Ectodermal cell (in vitro differentiated cells): ENCODE measurements around the gene NRF1.
A peak's percentile ranks its signal among the peaks of the same experiment; 100 is the strongest.
"Not testable (repeated sequence)": the region's sequence is repeated elsewhere in the genome, so short reads cannot be mapped to it uniquely, and the experiment has no call there.

Experiments used
- H3K27ac ChIP-seq: 2 replicates; pipeline ENCODE4 v1.7.0; 2013; ENCODE audit warnings: mild to moderate bottlenecking, low read depth, low read length; ENCODE audit not compliant: insufficient read depth, poor library complexity, severe bottlenecking
- H3K27me3 ChIP-seq: 2 replicates; pipeline ENCODE4 v1.7.0; 2013; ENCODE audit warnings: mild to moderate bottlenecking, low read length; ENCODE audit not compliant: insufficient read depth, control insufficient read depth, poor library complexity, severe bottlenecking
- H3K36me3 ChIP-seq: one replicate; pipeline ENCODE4 v1.7.0; 2013; ENCODE audit warnings: low read length; ENCODE audit not compliant: control insufficient read depth, insufficient read depth
- H3K4me1 ChIP-seq: one replicate; pipeline ENCODE4 v1.7.0; 2013; ENCODE audit warnings: low read length; ENCODE audit not compliant: control insufficient read depth, insufficient read depth
- H3K4me3 ChIP-seq: 2 replicates; pipeline ENCODE4 v1.7.0; 2013; ENCODE audit warnings: low read depth, low read length, control low read depth; ENCODE audit not compliant: insufficient read depth
- H3K9me3 ChIP-seq: 2 replicates; pipeline ENCODE4 v1.7.0; 2013; ENCODE audit warnings: mild to moderate bottlenecking, low read length, moderate library complexity; ENCODE audit not compliant: control insufficient read depth
- WGBS, 2 experiments: methylation state at CpG; one replicate each; pipeline ENCODE4 v1.1.7; 2013; ENCODE audit warnings: missing lambda C conversion rate in 2 of 2; 5-methylcytosine and 5-hydroxymethylcytosine counted together

NRF1 gene

GRCh38 chr7:129617652-129618051, 6.1 kb downstream of the NRF1 start:
- peaks cover 18% of the 10 kb centered on the region for H3K4me1 ChIP-seq
- H3K27me3 ChIP-seq = no peaks in the 10 kb centered on the region
- H3K36me3 ChIP-seq = no peaks in the 10 kb centered on the region
- H3K9me3 ChIP-seq = no peaks in the 10 kb centered on the region
- no peak overlapping the region for H3K4me3 ChIP-seq
- H3K27ac ChIP-seq = no peak overlapping the region
- WGBS, 2 experiments = 86 to 89% methylated on average over 1 of the region's 1 CpG

DNA sequence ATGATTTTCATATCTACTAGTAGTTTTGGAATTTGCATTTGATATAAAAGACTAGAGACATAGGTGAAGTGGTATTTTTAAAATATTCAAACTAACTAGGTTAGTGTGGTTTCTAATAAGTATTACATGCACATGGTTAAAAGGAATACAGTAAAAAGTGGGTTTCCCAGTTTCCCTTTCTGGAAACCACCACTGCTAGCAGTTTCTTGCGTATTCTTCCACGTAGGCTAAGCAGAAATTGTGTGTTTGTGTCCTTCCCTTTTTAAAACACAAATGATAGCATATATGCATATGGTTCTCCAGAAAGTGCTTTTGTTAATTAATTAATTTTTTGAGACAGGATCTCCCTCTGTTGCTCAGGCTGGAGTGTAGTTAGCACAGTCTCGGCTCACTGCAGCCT, 15.4 kb downstream of the NRF1 start:
- Histone ChIP-seq H3K27ac (no peak overlapping the region), H3K9me3 (no peaks in the 10 kb centered on the region), H3K27me3 (no peaks in the 10 kb centered on the region), H3K4me3 (no peak overlapping the region), H3K36me3 (no peaks in the 10 kb centered on the region), H3K4me1 (peaks cover 2% of the 10 kb centered on the region)
- WGBS, 2 experiments = 94 to 96% methylated on average over 3 of the region's 3 CpGs

DNA sequence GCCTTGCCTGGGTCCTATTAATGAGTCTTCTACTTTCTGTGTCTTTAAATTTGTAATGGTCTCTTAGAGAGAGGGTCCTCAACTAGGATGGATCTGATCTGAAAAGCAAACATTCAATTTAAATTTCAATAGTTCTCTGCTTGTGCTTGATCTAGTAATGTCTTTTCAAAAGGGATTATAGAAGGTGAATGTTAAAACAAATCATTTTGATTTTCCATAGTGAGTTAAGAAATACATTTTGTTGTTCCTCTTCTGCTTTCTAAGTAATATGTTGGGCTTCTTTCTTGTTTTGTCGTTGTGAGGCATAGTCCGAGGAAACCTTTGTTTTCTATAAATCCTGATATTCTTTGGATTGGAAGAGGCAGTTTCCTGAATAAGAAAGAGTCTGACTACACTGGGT, 18.8 kb downstream of the NRF1 start:
- Histone ChIP-seq H3K9me3 (no peaks in the 10 kb centered on the region), H3K4me1 (peaks cover 2% of the 10 kb centered on the region), H3K4me3 (no peak overlapping the region), H3K36me3 (no peaks in the 10 kb centered on the region), H3K27ac (no peak overlapping the region), H3K27me3 (no peaks in the 10 kb centered on the region)
- 27 to 43% methylated on average over 2 of the region's 2 CpGs for WGBS, 2 experiments

GRCh38 chr7:129634361-129635034, 23.0 kb downstream of the NRF1 start:
- no peaks in the 10 kb centered on the region for H3K36me3 ChIP-seq
- H3K9me3 ChIP-seq = no peaks in the 10 kb centered on the region
- 75 to 93% methylated on average over 1 to 2 of the region's 2 CpGs for WGBS, 2 experiments
- H3K27ac ChIP-seq = no peak overlapping the region
- H3K4me1 ChIP-seq = peaks cover 2% of the 10 kb centered on the region
- H3K27me3 ChIP-seq = no peaks in the 10 kb centered on the region
- no peak overlapping the region for H3K4me3 ChIP-seq

- H3K9me3 ChIP-seq = no peaks in the 10 kb centered on the region
- H3K27ac ChIP-seq = no peak overlapping the region
- no peaks in the 10 kb centered on the region for H3K27me3 ChIP-seq
- no peak overlapping the region for H3K4me3 ChIP-seq
- no peaks in the 10 kb centered on the region for H3K36me3 ChIP-seq
- H3K4me1 ChIP-seq = no peaks in the 10 kb centered on the region
- 40 to 45% methylated on average over 6 of the region's 6 CpGs for WGBS, 2 experiments
Measured at GRCh38 chr7:129635300-129636029, 23.9 kb downstream of the NRF1 start.

DNA sequence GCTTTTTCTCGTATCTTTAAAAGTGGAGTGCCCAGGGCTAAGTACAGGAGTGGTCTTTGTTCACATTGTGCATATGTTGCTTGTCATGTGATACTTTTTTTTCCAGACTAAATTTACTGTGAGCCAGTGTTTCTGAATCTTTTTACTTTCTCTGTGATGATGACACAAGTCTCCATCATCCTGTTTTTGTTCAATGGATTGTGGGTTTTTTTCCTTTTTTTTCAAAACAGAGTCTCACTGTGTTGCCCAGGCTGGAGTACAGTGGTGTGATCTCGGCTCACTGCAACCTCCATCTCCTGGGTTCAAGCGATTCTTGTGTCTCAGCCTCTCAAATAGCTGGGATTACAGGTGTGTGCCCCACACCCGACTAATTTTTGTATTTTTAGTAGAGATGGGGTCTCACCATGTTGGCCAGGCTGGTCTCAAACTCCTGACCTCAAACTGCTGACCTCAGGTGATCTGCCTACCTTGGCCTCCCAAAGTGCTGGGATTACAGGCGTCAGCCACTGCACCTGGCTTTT, 24.6 kb downstream of the NRF1 start:
- WGBS, 2 experiments = 84 to 89% methylated on average over 5 of the region's 5 CpGs
- not testable (repeated sequence) for H3K27me3 ChIP-seq, H3K36me3 ChIP-seq, H3K27ac ChIP-seq, H3K4me3 ChIP-seq, H3K4me1 ChIP-seq, H3K9me3 ChIP-seq

- Histone ChIP-seq H3K27ac (no peak overlapping the region), H3K4me1 (no peaks in the 10 kb centered on the region), H3K36me3 (no peaks in the 10 kb centered on the region), H3K9me3 (no peaks in the 10 kb centered on the region), H3K27me3 (no peaks in the 10 kb centered on the region), H3K4me3 (no peak overlapping the region)
- 95 to 97% methylated on average over 4 of the region's 4 CpGs for WGBS, 2 experiments
Measured at GRCh38 chr7:129636641-129637040, 25.1 kb downstream of the NRF1 start.

GRCh38 chr7:129640400-129640799, 28.9 kb downstream of the NRF1 start:
- H3K36me3 ChIP-seq = no peaks in the 10 kb centered on the region
- WGBS, 2 experiments = 97% methylated on average over 1 of the region's 2 CpGs
- peaks cover 15% of the 10 kb centered on the region for H3K4me1 ChIP-seq
- H3K4me3 ChIP-seq = no peak overlapping the region
- no peaks in the 10 kb centered on the region for H3K9me3 ChIP-seq
- H3K27ac ChIP-seq = no peak overlapping the region
- H3K27me3 ChIP-seq = no peaks in the 10 kb centered on the region

GRCh38 chr7:129642871-129643549, 31.5 kb downstream of the NRF1 start:
- 19 to 64% methylated on average over 2 to 4 of the region's 4 CpGs for WGBS, 2 experiments
- H3K4me1 ChIP-seq = peaks cover 24% of the 10 kb centered on the region
- H3K27ac ChIP-seq = peak overlapping the region; percentile 40
- H3K9me3 ChIP-seq = no peaks in the 10 kb centered on the region
- no peak overlapping the region for H3K4me3 ChIP-seq
- no peaks in the 10 kb centered on the region for H3K36me3 ChIP-seq
- H3K27me3 ChIP-seq = no peaks in the 10 kb centered on the region

- Histone ChIP-seq H3K4me1 (peaks cover 24% of the 10 kb centered on the region), H3K27ac (peak overlapping the region; percentile 11), H3K27me3 (no peaks in the 10 kb centered on the region), H3K4me3 (no peak overlapping the region), H3K36me3 (no peaks in the 10 kb centered on the region), H3K9me3 (no peaks in the 10 kb centered on the region)
- WGBS, 2 experiments = 28 to 60% methylated on average over 4 to 6 of the region's 6 CpGs
Measured at GRCh38 chr7:129643550-129644170, 32.1 kb downstream of the NRF1 start.
